Endodermal cell (in vitro differentiated cells): ENCODE data around the gene ABCG1. TPM values are rescaled to one million over a fixed set of nuclear protein-coding genes. Genes with fewer than 3 reads are reported as not detected.

Experiments used
- DNase-seq: peaks from one replicate; pipeline ENCODE4 v3.0.0-alpha.2; 2017
- H3K27ac ChIP-seq: 2 replicates; pipeline ENCODE4 v1.5.1; 2013; ENCODE audit warnings: mild to moderate bottlenecking, low read depth, low read length, moderate library complexity
- H3K27me3 ChIP-seq: 2 replicates; pipeline ENCODE4 v1.6.1; 2013; ENCODE audit warnings: mild to moderate bottlenecking, low read length, moderate library complexity; ENCODE audit not compliant: insufficient read depth, control insufficient read depth, poor library complexity, severe bottlenecking
- H3K36me3 ChIP-seq: 2 replicates; pipeline ENCODE4 v1.7.0; 2013; ENCODE audit warnings: mild to moderate bottlenecking, low read length, moderate library complexity; ENCODE audit not compliant: control insufficient read depth, insufficient read depth
- H3K4me1 ChIP-seq: one replicate; pipeline ENCODE4 v1.7.0; 2013; ENCODE audit warnings: low read length; ENCODE audit not compliant: control insufficient read depth, insufficient read depth
- H3K4me3 ChIP-seq: 2 replicates; pipeline ENCODE4 v1.5.1; 2013; ENCODE audit warnings: mild to moderate bottlenecking, low read length, moderate library complexity
- H3K9ac ChIP-seq: 2 replicates; pipeline ENCODE4 v1.6.1; 2013; ENCODE audit warnings: mild to moderate bottlenecking, low read length, moderate library complexity; ENCODE audit not compliant: poor library complexity, severe bottlenecking; ENCODE audit errors: extremely low read depth
- H3K9me3 ChIP-seq: 2 replicates; pipeline ENCODE4 v1.6.1; 2013; ENCODE audit warnings: mild to moderate bottlenecking, low read length, moderate library complexity; ENCODE audit not compliant: control insufficient read depth
- H3K27ac Mint-ChIP-seq: 2 replicates; pipeline ENCODE4 v1.8.0; 2020; ENCODE audit warnings: mixed read lengths
- H3K27me3 Mint-ChIP-seq: 2 replicates; pipeline ENCODE4 v1.8.0; 2021; ENCODE audit warnings: mild to moderate bottlenecking, mixed read lengths; ENCODE audit not compliant: insufficient read depth
- H3K36me3 Mint-ChIP-seq: 2 replicates; pipeline ENCODE4 v1.8.0; 2020; ENCODE audit warnings: low read depth, mixed read lengths
- H3K4me1 Mint-ChIP-seq: 2 replicates; pipeline ENCODE4 v1.8.0; 2020; ENCODE audit warnings: mixed read lengths
- H3K4me3 Mint-ChIP-seq: 2 replicates; pipeline ENCODE4 v1.8.0; 2020; ENCODE audit warnings: mild to moderate bottlenecking, moderate library complexity, mixed read lengths
- H3K9me3 Mint-ChIP-seq: 2 replicates; pipeline ENCODE4 v1.8.0; 2020; ENCODE audit warnings: mild to moderate bottlenecking, mixed read lengths
- CTCF ChIP-seq: fragments of 200-600 bp; sonication (generic); conservative IDR thresholded peaks from 2 replicates; pipeline ENCODE4 v1.5.0; 2021; ENCODE audit warnings: antibody characterized with exemption, mild to moderate bottlenecking
- WGBS, 2 experiments: methylation state at CpG; one replicate each; pipeline versions ENCODE4 v1.1.5 to v1.1.7; 2013; ENCODE audit warnings: missing lambda C conversion rate in 2 of 2, mixed read lengths in 1 of 2; ENCODE audit not compliant: insufficient coverage in 1 of 2, insufficient read length in 1 of 2; 5-methylcytosine and 5-hydroxymethylcytosine counted together
- total RNA-seq, 2 donors: library from RNA; stranded (reverse); fragmentation: NEBNext Ultra II Directional in 1 of 2; extraction: Animal tissue kit (Norgen Biotek cat#: 25700) in 1 of 2; gene quantifications; 2 replicates in 1 of 2; 3 replicates in 1 of 2; pipeline ENCODE4 v1.2.1, GENCODE V29; 2021

ABCG1 gene
- total RNA-seq, 2 donors from 2014 or later = 1.6 to 5.4 TPM

GRCh38 chr21:42315296-42315891 lies 96.5 kb downstream of the ABCG1 start, which contains the start of gene TFF3:
Gene TFF3 (minus strand): TSS chr21:42315409. CDS start chr21:42315374, 35 bp downstream.
- peak within 1 kb of the TSS; percentile 16 for H3K27ac Mint-ChIP-seq
- TF ChIP-seq CTCF = no peak
- 78 to 89% methylated on average over 11 to 15 of the region's 15 CpGs for WGBS, 2 experiments
- H3K27me3 Mint-ChIP-seq = peaks cover 3% of the 10 kb centered on the region
- Histone ChIP-seq H3K4me1 (peaks cover 13% of the 10 kb centered on the region), H3K36me3 (no peaks in the 10 kb centered on the region), H3K9ac (no peak within 1 kb of the TSS), H3K4me3 (no peak within 1 kb of the TSS), H3K9me3 (no peaks in the 10 kb centered on the region), H3K27me3 (peaks cover 2% of the 10 kb centered on the region), H3K27ac (no peak within 1 kb of the TSS)
- no peaks in the 10 kb centered on the region for H3K36me3 Mint-ChIP-seq
- H3K9me3 Mint-ChIP-seq = no peaks in the 10 kb centered on the region
- no peak within 1 kb of the TSS for H3K4me3 Mint-ChIP-seq
- H3K4me1 Mint-ChIP-seq = peaks cover 30% of the 10 kb centered on the region
- DNase-seq = no peak

- Histone ChIP-seq H3K27ac (no peak overlapping the region), H3K4me1 (peaks cover 13% of the 10 kb centered on the region), H3K4me3 (no peak overlapping the region), H3K9me3 (no peaks in the 10 kb centered on the region), H3K36me3 (no peaks in the 10 kb centered on the region), H3K9ac (no peak overlapping the region), H3K27me3 (no peaks in the 10 kb centered on the region)
- H3K4me1 Mint-ChIP-seq = peaks cover 30% of the 10 kb centered on the region
- H3K36me3 Mint-ChIP-seq = no peaks in the 10 kb centered on the region
- 92 to 96% methylated on average over 12 to 16 of the region's 16 CpGs for WGBS, 2 experiments
- H3K4me3 Mint-ChIP-seq = no peak overlapping the region
- TF ChIP-seq CTCF = no peak
- peak; percentile 44 for DNase-seq
- H3K9me3 Mint-ChIP-seq = no peaks in the 10 kb centered on the region
- no peaks in the 10 kb centered on the region for H3K27me3 Mint-ChIP-seq
- H3K27ac Mint-ChIP-seq = no peak overlapping the region
Observed at GRCh38 chr21:42316891-42317290, 98.0 kb downstream of the ABCG1 start.

GRCh38 chr21:42317341-42317741 lies 98.4 kb downstream of the ABCG1 start:
- Mint-ChIP-seq H3K4me1 (peaks cover 30% of the 10 kb centered on the region), H3K27ac (no peak overlapping the region)
- 60 to 67% methylated on average over 5 to 8 of the region's 8 CpGs for whole genome bisulfite sequencing, 2 experiments

More at GRCh38 chr21:42317341-42317741, 98.4 kb downstream of the ABCG1 start:
- no peaks in the 10 kb centered on the region for H3K36me3 Mint-ChIP-seq
- no peaks in the 10 kb centered on the region for H3K9me3 Mint-ChIP-seq
- Histone ChIP-seq H3K27ac (no peak overlapping the region), H3K9me3 (no peaks in the 10 kb centered on the region), H3K27me3 (no peaks in the 10 kb centered on the region), H3K36me3 (no peaks in the 10 kb centered on the region), H3K9ac (no peak overlapping the region), H3K4me3 (no peak overlapping the region), H3K4me1 (peaks cover 13% of the 10 kb centered on the region)
- no peaks in the 10 kb centered on the region for H3K27me3 Mint-ChIP-seq
- H3K4me3 Mint-ChIP-seq = no peak overlapping the region
- TF ChIP-seq CTCF = no peak
- DNase-seq = peak; percentile 59
